ENCODE data around the gene PEX16.
"Not testable (repeated sequence)": the region's sequence is repeated elsewhere in the genome, so short reads cannot be mapped to it uniquely, and the experiment has no call there.

The PEX16 gene

GRCh38 chr11:45918962-45919675 is 1.4 kb upstream of the PEX16 start:
- no peak for DNase-seq (ENCODE audit: low read depth in 2 of 2, low spot score in 1 of 2)

DNA sequence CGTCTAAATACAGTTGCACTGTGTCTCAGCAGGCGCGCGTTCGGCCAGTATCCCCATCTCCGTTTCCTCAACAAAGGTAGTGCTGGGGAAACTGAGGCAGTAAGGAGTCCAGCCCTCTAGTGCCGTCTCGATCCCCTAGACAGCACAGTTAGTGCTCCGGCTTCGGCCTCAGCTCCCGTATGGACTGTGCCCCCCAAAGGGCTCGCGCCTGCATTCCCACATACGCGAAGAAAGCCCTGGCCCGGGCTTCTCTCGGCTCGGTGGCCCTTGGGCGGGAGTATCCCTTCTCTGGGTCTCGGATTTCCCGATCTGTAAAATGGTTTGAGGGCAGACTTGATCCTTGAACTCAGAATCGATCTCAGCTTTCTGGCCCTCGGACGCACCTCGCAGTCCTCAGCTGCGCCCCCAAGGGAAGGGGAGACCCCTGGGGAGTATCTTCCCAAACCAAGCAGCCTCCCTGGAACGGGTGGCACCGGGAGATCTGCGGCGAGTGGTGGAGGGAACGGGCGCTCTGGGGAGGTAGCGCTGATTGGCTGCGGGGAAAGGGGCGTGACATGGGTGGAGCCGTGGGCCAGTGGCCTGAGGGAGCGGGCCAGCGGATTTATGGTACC is 759 bp upstream of the PEX16 start:
- peak; percentile 14 to 31 for DNase-seq (ENCODE audit: low read depth in 2 of 2, low spot score in 1 of 2)

GRCh38 chr11:45917286-45917622 is 423 bp downstream of the PEX16 start:
- no peak for DNase-seq (ENCODE audit: low read depth in 2 of 2, low spot score in 1 of 2)

GRCh38 chr11:45915446-45915845 is 2.2 kb downstream of the PEX16 start:
- DNase-seq (ENCODE audit: low read depth in 2 of 2, low spot score in 1 of 2): no peak

- no peak for DNase-seq (ENCODE audit: low read depth in 2 of 2, low spot score in 1 of 2)
Observed at GRCh38 chr11:45913942-45914635, 3.6 kb downstream of the PEX16 start.

GRCh38 chr11:45913514-45913913 is 4.2 kb downstream of the PEX16 start:
- no peak for DNase-seq (ENCODE audit: low read depth in 2 of 2, low spot score in 1 of 2)

- no peak for DNase-seq (ENCODE audit: low read depth in 2 of 2, low spot score in 1 of 2)
Observed at GRCh38 chr11:45910623-45911022, 7.1 kb downstream of the PEX16 start.

DNA sequence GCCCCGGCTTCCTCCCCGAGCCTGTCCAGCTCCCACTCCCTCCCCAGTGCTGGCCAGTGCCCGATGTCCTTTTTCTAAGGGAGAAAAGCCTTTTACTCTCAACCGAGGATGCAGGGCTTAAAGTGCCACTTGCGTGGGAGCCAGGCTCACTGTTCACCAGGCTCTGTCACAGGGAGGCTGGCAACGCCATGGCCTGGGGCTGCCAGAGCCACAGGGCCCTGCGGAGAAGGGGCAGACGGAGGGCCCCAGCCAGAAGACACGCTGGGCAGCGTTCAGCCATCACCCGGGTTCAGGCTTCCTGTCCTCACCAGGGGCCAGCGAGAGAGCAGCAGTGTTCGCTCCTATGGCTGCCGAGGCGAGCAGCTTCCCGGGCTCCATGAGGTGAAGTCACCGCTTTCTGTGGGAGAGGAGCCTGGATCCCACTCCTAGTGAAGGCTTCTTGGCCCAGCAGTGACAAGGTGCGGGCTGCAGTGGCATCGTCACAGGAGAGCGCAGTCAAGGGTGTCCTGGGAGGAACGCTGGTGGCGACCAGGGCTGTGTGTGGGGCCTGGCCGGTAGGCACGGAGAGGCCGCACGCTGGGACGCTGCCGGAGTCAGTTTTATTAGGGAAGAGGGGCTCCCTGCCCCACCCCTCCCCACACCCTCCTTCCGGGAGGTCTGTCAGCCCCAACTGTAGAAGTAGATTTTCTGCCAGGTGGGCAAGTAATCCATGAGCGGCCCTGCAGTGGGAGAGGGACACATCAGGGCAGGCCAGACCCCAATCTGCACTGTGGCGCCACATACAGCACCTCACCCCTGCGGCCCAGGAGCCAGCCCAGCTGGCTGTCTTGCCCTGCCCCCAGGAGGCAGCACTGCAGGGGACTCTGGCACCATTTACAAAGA is 7.8 kb downstream of the PEX16 start:
- no peak for DNase-seq (ENCODE audit: low read depth in 2 of 2, low spot score in 1 of 2)

DNA sequence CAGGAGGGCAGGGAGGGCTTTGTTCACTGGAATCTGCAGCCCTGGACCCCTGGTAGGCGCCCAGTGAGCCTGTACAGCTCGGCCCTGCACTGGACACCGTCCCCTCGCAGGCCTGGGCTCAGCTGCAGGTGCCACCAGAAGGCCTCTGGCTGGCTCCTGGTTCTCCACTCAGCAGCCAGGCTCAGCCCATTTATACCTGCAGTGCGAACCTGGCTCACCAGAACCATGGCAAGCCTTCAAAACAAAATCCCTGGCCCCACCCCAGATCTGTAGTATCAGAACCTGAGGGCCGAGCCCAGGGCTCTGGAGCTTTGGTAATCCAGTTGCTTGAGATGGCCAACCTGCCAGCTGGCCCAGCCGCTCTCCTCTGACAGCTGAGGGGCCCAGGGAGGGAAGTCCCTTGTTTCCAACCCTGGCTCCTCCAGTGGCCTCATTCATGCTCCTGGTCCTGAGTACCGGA is 9.7 kb downstream of the PEX16 start:
- no peak for DNase-seq (ENCODE audit: low read depth in 2 of 2, low spot score in 1 of 2)

DNA sequence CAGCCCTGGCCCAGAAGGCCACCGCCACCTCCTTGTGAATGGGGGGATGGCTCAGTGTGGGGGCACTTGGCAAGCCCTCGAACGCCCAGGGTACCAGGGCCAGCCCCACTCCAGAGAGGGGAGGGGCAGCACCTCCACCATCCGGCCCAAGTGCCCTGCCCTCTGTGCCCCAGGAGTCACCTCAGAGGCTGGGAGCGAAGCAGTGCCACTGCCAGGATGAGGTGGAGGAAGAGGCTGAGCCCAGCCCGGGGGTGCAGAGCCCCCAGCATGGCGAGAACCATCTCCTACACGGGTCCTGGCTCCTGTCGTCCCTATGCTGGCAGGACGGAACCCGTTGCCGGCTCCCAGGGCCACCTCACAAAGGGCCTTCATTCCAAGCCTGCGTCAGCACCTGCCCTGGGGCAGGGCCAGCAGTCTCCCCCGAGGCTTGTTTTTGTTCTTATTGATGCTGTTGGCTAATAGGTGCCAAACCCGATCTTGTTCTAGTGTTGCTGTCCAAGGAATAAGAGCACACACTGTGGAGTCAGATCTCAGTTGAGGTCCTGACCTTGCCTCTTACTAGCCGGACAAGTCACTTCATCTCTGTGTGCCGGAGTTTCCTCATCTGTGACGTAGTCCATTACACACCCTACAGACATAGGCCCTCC is 10.6 kb downstream of the PEX16 start, which contains the start of gene FREY1:
Gene FREY1 (minus strand): TSS at position 307 of the 647 bp plus-strand sequence. CDS start 26 bp downstream, at position 281.
- no peak for DNase-seq (ENCODE audit: low read depth in 2 of 2, low spot score in 1 of 2)

DNA sequence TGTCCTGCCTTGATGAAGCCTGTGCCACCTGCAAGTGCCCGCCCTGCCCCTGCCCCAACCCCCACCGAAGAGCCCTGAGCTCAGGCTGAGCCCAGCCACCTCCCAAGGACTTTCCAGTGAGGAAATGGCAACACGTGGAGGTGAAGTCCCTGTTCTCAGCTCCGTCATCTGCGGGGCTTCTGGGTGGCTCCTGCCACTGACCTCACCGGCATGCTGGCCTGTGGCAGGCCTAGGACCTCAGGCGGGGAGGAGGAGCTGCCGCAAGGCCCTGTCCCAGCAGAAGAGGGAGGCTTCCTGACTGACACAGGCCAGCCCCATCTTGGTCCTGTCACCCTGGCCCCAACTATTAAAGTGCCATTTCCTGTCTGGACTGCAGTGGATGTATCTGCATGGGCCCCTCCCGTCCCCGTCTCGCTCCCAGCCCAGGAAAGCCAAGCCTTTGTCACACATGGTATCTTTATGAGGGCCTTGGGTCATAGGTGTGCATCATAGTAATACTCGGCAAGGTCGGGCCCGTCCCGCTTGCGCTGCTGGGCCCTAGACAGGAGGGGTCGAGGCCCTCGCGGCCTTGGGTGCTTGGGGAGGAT is 11.5 kb downstream of the PEX16 start:
- DNase-seq (ENCODE audit: low read depth in 2 of 2, low spot score in 1 of 2): no peak

- DNase-seq (ENCODE audit: low read depth in 2 of 2, low spot score in 1 of 2): not testable (repeated sequence)
Observed at GRCh38 chr11:45905576-45905975, 12.1 kb downstream of the PEX16 start.

- no peak for DNase-seq (ENCODE audit: low read depth in 2 of 2, low spot score in 1 of 2)
Observed at GRCh38 chr11:45905095-45905494, 12.6 kb downstream of the PEX16 start.

DNA sequence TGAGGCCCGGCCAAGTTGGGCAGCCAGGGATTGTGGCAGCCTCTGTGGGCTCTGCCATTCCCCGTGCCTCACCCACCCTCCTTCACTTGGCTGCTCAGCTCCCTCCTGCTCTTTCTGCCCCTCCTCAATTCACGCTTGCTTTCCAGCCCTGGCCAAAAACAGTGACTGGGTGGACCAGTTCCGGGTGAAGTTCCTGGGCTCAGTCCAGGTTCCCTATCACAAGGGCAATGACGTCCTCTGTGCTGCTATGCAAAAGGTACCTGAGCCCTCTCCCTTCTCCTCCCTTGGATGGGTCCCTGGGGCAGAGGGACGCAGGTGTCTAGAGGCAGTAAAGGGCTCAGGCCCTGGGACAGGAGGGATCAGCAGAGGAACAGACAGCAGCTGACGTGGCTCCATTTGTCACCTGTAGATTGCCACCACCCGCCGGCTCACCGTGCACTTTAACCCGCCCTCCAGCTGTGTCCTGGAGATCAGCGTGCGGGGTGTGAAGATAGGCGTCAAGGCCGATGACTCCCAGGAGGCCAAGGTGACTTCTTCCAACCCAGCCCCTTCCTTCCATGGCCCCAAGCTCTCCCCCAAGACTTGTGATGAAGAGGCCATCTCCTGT is 13.3 kb downstream of the PEX16 start:
- DNase-seq (ENCODE audit: low read depth in 2 of 2, low spot score in 1 of 2): no peak

DNA sequence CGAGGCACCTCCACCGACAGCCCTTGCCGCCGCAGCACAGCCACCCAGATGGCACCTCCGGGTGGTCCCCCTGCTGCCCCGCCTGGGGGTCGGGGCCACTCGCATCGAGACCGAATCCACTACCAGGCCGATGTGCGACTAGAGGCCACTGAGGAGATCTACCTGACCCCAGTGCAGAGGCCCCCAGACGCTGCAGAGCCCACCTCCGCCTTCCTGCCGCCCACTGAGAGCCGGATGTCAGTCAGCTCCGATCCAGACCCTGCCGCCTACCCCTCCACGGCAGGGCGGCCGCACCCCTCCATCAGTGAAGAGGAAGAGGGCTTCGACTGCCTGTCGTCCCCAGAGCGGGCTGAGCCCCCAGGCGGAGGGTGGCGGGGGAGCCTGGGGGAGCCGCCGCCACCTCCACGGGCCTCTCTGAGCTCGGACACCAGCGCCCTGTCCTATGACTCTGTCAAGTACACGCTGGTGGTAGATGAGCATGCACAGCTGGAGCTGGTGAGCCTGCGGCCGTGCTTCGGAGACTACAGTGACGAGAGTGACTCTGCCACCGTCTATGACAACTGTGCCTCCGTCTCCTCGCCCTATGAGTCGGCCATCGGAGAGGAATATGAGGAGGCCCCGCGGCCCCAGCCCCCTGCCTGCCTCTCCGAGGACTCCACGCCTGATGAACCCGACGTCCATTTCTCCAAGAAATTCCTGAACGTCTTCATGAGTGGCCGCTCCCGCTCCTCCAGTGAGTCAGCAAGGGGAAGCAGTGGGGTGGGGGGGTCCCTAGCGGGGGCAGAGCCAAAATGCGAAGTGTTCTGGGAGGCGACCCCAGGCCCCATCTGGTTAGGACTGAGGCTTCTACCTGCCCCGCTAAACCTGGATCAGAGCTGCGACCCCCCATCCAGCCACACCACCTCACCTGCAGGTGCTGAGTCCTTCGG is 15.0 kb downstream of the PEX16 start:
- DNase-seq (ENCODE audit: low read depth in 2 of 2, low spot score in 1 of 2): no peak

DNA sequence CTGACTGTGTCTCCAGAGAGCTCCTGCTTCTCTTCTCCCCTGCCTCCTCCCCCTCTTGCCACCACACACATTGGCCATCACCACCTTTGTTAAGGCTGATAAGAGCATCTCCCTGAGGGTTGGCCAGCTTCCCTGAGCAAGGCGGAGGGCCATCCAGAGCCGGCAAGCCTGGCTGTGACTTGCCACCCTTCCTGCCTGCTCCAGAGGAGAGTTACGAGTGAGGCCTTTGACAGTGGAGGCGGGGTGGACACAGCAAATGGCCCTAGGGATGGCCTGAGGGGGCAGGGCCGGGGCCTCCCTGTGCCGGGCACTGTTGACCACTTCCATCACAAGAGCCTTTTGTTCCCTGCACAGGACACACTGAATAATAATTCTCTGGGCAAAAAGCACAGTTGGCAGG is 16.1 kb downstream of the PEX16 start:
- DNase-seq (ENCODE audit: low read depth in 2 of 2, low spot score in 1 of 2): no peak

GRCh38 chr11:45900916-45901617 is 16.6 kb downstream of the PEX16 start:
- no peak for DNase-seq (ENCODE audit: low read depth in 2 of 2, low spot score in 1 of 2)

DNA sequence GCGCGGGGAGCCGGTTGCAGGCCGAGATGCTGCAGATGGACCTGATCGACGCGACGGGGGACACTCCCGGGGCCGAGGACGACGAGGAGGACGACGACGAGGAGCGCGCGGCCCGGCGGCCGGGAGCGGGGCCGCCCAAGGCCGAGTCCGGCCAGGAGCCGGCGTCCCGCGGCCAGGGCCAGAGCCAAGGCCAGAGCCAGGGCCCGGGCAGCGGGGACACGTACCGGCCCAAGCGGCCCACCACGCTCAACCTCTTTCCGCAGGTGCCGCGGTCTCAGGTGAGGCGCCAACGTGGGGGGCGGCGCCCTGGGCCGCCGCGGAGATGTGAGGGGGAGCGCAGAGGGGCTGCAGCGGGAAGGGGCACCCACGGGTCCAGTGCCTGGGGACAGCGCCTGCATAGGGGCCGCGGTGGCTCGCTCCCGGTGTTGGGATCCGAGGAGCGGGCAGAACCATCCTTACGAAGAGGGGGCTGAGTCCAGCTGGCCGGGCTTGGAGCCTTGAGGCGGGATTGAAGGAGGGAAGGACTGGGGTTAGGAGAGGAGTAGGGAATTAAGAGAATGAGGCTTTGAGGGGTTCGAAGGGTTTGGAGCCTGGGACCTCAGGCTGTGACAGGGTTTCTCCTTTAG is 17.4 kb downstream of the PEX16 start:
- DNase-seq (ENCODE audit: low read depth in 2 of 2, low spot score in 1 of 2): not testable (repeated sequence)

Data from stimulated activated CD8-positive, alpha-beta memory T cell treated with anti-CD3 and anti-CD28 coated beads, Interleukin-4, amount 100 ng/mL, for 1 hour (primary cell).